ENCODE measurements around the gene PGF. TPM values are rescaled to one million over a fixed set of nuclear protein-coding genes. Genes with fewer than 3 reads are reported as not detected.

The PGF gene
- total RNA-seq, 2 experiments from 2014 or later, result 0.29 to 0.56 TPM

DNA sequence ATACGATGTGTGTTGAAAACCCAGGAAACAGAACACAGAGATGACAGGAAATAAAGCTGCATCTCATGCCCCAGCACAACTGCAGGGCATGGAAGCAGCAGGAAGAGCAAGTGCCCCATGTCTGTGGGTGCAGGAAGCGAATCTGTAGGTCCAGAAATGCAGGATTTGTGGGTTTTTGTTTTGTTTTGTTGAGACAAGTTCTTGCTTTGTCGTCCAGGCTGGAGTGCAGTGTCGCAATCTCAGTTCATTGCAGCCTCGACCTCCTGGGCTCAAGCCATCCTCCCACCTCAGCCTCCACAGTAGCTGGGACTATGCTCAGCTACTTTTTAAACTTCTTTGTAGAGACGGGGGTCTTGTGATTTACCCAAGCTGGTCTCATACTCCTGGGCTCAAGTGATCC lies 26.2 kb downstream of the PGF start:
- H3K36me3 Mint-ChIP-seq, result no peaks in the 10 kb centered on the region
- H3K4me3 Mint-ChIP-seq, result no peak overlapping the region
- H3K27ac Mint-ChIP-seq, result no peak overlapping the region
- H3K9me3 Mint-ChIP-seq (ENCODE audit: low read depth), result no peaks in the 10 kb centered on the region
- H3K27me3 Mint-ChIP-seq, result peaks cover 25% of the 10 kb centered on the region
- DNase-seq (no peak), ATAC-seq (no peak)
- CTCF ChIA-PET, result interaction anchor here (0.6 to 1.9 kb wide), 5 partner anchors 13 to 620 kb away, joined by 3 to 5 read pairs (median 4); no protein-coding TSS in a partner anchor
- H3K4me1 Mint-ChIP-seq, result peaks cover 8% of the 10 kb centered on the region

DNA sequence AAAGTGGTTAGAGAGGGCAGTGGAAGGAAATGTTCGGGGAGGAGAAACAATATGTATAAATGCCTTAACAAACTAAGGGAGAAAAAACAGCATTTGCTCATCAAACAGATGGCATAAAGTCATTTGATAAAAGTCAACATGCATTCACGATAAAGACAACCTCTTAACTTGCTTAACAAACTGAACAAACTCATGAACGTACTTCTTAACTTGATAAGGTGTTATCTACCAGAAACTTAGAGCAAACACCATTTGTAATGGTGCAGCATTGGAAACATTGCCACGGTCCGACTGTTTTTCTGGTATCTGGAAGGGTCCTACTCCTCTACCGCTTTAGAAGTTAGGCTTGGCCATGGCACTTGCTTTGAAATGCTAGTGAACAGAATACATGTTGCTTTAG lies 28.2 kb downstream of the PGF start:
- peaks cover 23% of the 10 kb centered on the region for H3K27me3 Mint-ChIP-seq
- H3K4me3 Mint-ChIP-seq, result no peak overlapping the region
- H3K9me3 Mint-ChIP-seq (ENCODE audit: low read depth), result no peaks in the 10 kb centered on the region
- ATAC-seq, result no peak
- H3K27ac Mint-ChIP-seq, result no peak overlapping the region
- peaks cover 8% of the 10 kb centered on the region for H3K4me1 Mint-ChIP-seq
- CTCF ChIA-PET, result interaction anchor here (1.0 to 1.4 kb wide), 3 partner anchors 14 to 66 kb away, joined by 3 to 6 read pairs (median 5); no protein-coding TSS in a partner anchor
- no peak for DNase-seq
- no peaks in the 10 kb centered on the region for H3K36me3 Mint-ChIP-seq

DNA sequence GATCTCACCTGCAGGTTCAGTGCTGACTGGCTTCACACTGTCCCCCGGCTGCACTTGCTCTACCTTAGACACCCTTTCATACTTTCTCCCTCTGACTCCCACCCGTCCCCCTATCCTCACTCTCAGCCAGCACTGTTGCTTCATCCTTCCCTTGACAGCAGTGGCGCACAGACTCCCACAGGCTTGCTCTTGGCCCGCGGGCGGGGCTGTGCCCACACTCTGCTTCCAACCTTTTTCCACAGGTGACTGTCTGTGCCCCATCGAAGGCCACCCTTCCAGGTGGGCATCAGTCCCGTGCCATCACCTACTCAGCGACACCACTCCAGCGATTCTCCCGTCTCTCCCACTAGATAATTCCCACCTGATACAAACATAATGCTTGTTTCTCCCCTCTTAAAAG lies 31.3 kb downstream of the PGF start:
- no peak for ATAC-seq
- no peaks in the 10 kb centered on the region for H3K9me3 Mint-ChIP-seq (ENCODE audit: low read depth)
- peaks cover 5% of the 10 kb centered on the region for H3K4me1 Mint-ChIP-seq
- no peak overlapping the region for H3K4me3 Mint-ChIP-seq
- no peak for DNase-seq
- CTCF ChIA-PET, result interaction anchor here (1.3 kb wide), 1 partner anchor 12 kb away, joined by 5 read pairs; no protein-coding TSS in a partner anchor
- H3K27me3 Mint-ChIP-seq, result peaks cover 17% of the 10 kb centered on the region
- H3K27ac Mint-ChIP-seq, result no peak overlapping the region
- no peaks in the 10 kb centered on the region for H3K36me3 Mint-ChIP-seq

DNA sequence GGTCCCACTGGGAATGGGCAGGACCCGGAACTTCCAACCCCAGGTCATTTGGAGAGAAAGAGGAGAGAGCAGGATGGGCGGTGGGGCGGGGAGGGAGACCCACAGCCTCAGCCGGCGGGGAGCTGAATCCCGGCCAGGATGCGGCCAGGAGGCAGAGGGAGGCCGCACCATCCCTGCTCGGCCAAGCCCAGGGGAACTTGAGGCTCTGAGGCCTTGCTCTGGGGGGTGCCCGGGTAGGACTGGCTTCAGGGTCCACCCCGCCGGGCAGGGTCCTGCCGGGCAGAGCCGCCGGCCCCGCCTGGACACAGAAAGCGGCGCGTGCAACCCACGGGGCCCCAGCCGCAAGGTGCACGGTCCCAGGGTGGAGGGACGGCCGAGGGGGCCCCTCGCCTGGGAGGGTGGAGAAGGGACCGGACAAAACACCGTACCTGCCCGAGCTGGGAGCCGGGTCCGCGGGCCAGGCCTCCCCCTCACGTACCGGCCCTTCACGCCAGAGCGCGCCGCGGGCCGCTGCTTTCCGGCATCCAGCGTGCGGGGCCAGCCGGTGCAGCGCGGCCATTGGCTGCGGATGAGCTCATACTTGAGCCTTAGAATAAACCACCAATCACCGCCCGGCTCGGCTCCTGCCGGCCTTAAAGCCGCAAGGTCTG lies 32.5 kb downstream of the PGF start, which contains the start of gene RPS6KL1:
Gene RPS6KL1 (minus strand): TSS at position 509 of the 650 bp plus-strand sequence. CDS start 1,719 bp downstream, outside the sequence.
- H3K27ac Mint-ChIP-seq, result no peak within 1 kb of the TSS
- DNase-seq (peak; percentile 80), ATAC-seq (peak; percentile 99)
- peaks cover 15% of the 10 kb centered on the region for H3K27me3 Mint-ChIP-seq
- peak within 1 kb of the TSS; percentile 23 for H3K4me3 Mint-ChIP-seq
- no peaks in the 10 kb centered on the region for H3K9me3 Mint-ChIP-seq (ENCODE audit: low read depth)
- no peaks in the 10 kb centered on the region for H3K36me3 Mint-ChIP-seq
- CTCF ChIA-PET, result interaction anchor here (0.7 to 2.0 kb wide), 8 partner anchors 8 to 311 kb away, joined by 3 to 9 read pairs (median 4); partner anchors contain the start of genes EIF2B2 and LTBP2
- peaks cover 4% of the 10 kb centered on the region for H3K4me1 Mint-ChIP-seq

DNA sequence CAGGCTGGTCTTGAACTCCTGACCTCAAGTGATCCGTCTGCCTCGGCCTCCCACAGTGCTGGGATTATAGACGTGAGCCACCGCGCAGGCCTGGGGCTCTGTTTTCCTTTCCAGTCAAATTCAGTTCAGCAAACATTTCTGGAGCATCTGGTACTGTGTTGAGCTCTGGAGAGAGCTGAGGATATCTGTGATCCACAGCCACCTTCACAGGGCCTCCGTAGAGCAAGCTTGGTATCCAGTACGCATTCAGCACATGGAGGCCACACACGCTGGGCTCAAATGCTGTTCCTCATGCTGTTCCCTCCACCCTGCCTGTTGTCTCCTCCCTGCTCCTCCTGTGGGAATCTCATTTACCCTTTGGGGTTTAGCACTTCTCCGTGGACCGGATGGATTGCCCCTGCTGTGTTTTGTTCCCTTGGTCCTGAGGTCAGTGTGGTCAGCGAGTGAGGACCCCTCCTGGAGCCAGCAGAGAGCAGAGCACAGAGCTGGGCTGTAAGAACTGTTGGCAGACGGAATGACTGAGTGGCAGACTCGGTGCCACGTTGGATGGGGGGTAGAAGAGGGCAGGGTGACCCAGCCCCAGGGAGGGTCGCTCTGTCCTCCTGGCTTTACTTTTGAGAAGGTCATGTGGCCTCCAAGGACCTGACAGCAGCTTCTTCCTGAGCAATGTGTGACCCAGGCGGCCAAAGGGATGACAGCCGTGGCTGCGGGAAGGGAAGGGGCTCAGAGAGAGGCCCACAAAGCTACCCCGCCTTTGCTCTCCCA lies 33.2 kb downstream of the PGF start:
- no peaks in the 10 kb centered on the region for H3K36me3 Mint-ChIP-seq
- peak overlapping the region; percentile 23 for H3K4me3 Mint-ChIP-seq
- DNase-seq, result no peak
- H3K27ac Mint-ChIP-seq, result no peak overlapping the region
- peaks cover 4% of the 10 kb centered on the region for H3K4me1 Mint-ChIP-seq
- CTCF ChIA-PET, result interaction anchor here (0.9 to 2.0 kb wide), 8 partner anchors 8 to 310 kb away, joined by 3 to 9 read pairs (median 4); partner anchors contain the start of gene LTBP2
- H3K27me3 Mint-ChIP-seq, result peaks cover 11% of the 10 kb centered on the region
- no peak for ATAC-seq
- no peaks in the 10 kb centered on the region for H3K9me3 Mint-ChIP-seq (ENCODE audit: low read depth)

DNA sequence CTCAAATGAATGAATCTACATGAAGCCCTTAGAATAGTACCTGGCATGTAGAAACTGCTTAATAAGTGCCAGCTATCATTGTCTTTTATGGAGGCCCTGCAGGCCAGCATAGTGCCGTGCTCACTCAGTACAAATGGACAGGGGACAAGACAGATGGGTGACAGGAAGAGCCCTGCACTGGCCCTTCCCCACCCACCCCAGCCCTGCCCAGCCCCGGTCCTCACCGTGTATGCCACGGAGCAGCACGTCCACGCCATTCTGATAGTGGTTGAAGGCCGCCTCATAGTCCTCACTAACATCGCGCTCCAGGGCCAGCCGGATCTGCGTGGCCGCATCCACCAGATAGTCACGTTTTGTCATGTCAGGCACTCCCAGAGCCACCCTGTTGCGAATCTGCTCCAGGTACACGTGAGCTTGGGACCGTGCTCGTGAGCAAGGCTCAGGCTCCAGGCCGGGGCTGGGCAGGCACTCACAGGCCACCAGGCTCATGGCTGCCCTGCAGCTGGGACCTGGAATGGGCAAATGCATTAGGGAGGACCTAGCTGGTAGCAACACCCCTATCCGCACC lies 34.3 kb downstream of the PGF start:
- CTCF ChIA-PET, result interaction anchor here (0.9 to 1.5 kb wide), 5 partner anchors 9 to 60 kb away, joined by 3 to 4 read pairs (median 3); no protein-coding TSS in a partner anchor
- Mint-ChIP-seq H3K36me3 (no peaks in the 10 kb centered on the region), H3K4me3 (no peak overlapping the region), H3K4me1 (peaks cover 4% of the 10 kb centered on the region), H3K27ac (no peak overlapping the region), H3K9me3 (ENCODE audit: low read depth) (no peaks in the 10 kb centered on the region), H3K27me3 (peaks cover 7% of the 10 kb centered on the region)
- DNase-seq (no peak), ATAC-seq (no peak)

DNA sequence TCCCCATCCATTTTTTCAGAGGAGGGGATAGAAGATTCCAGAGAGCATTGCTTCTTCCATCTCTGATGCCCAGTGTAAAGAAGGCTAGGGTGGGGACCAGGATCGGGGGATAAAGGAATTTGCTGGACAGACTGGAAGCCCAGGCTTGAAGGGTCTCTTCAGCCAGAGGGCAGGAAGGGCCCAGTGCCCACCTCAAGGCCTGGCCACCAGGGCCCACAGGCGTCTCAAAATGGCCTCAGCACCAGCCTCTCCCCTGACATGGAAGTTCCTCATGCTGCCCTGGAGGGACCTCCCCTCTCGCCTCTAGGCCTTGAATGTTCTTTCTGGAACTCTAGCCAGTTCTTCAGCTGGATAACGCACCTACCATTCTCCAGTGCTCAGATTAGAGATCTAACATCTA lies 35.1 kb downstream of the PGF start:
- no peak for ATAC-seq
- Mint-ChIP-seq H3K9me3 (ENCODE audit: low read depth) (no peaks in the 10 kb centered on the region), H3K27me3 (peaks cover 3% of the 10 kb centered on the region), H3K4me3 (no peak overlapping the region), H3K36me3 (no peaks in the 10 kb centered on the region), H3K4me1 (peaks cover 4% of the 10 kb centered on the region), H3K27ac (no peak overlapping the region)
- CTCF ChIA-PET, result interaction anchor here (1.1 to 1.5 kb wide), 2 partner anchors 26 to 60 kb away, joined by 3 to 4 read pairs; no protein-coding TSS in a partner anchor
- no peak for DNase-seq

DNA sequence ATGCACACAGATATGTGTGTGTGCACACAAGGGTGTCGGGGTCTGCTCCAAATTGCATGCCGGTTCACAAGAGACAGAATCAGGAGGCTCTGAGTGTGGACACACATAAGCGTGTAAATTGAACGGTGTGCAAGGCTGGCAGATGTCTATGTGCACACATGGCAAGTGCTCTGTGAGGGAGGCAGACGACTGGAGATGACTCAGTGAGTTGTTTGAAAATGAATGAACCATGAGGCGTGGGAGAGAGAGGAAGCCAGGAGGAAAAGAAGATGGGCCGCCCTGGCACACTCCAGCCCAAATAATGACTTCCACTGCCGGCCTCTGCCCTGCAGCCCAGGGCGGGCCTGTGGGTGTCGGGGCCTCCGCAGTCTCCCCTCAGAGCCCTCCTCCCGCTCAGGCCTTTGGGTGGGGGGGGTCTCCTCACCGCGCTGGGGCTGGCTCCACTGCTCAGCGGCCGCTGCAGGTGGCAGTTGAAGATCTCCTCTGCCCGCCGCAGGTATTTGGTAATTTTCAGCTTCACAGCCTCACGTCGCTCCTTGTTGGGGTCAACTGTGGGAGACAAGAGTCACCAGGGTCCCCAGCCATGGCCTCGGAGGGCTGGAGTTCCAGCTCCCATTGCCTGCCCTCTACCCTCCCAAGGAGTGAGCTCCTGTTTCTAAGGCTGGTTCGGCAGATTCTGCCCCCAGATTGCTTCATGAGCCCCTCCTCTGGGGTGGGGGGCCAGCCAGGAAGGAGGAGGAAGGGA lies 35.8 kb downstream of the PGF start:
- H3K4me1 Mint-ChIP-seq, result peaks cover 4% of the 10 kb centered on the region
- DNase-seq (no peak), ATAC-seq (no peak)
- peaks cover 3% of the 10 kb centered on the region for H3K27me3 Mint-ChIP-seq
- H3K4me3 Mint-ChIP-seq, result no peak overlapping the region
- H3K36me3 Mint-ChIP-seq, result no peaks in the 10 kb centered on the region
- no peaks in the 10 kb centered on the region for H3K9me3 Mint-ChIP-seq (ENCODE audit: low read depth)
- no peak overlapping the region for H3K27ac Mint-ChIP-seq
- CTCF ChIA-PET, result interaction anchor here (1.5 kb wide), 1 partner anchor 27 kb away, joined by 3 read pairs; no protein-coding TSS in a partner anchor

DNA sequence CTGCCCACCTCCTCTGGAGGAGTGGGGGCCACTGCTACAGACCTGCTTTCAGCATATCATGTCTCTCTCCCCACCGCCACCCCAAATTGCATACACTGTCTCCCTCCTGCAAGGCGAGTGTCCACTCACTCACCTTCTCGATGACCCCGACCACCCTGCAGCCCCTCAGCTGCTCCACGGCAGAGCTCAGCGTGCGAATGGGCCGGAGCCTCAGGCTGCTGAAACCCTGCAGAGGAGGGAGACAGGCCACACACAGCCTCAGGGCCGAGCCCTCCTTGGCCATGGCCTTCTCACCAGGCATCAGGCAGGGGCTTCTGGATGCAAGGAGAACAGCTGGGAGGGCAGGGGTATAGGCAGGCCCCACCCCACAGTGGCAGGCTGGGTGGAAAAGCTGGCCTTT lies 37.0 kb downstream of the PGF start:
- CTCF ChIA-PET, result interaction anchor here (1.5 to 4.3 kb wide), 2 partner anchors 13 to 27 kb away, joined by 4 to 15 read pairs; no protein-coding TSS in a partner anchor
- Mint-ChIP-seq H3K9me3 (ENCODE audit: low read depth) (no peaks in the 10 kb centered on the region), H3K27me3 (no peaks in the 10 kb centered on the region), H3K27ac (no peak overlapping the region), H3K4me3 (no peak overlapping the region), H3K4me1 (peaks cover under 1% of the 10 kb centered on the region), H3K36me3 (no peaks in the 10 kb centered on the region)
- ATAC-seq, result no peak
- DNase-seq, result no peak

DNA sequence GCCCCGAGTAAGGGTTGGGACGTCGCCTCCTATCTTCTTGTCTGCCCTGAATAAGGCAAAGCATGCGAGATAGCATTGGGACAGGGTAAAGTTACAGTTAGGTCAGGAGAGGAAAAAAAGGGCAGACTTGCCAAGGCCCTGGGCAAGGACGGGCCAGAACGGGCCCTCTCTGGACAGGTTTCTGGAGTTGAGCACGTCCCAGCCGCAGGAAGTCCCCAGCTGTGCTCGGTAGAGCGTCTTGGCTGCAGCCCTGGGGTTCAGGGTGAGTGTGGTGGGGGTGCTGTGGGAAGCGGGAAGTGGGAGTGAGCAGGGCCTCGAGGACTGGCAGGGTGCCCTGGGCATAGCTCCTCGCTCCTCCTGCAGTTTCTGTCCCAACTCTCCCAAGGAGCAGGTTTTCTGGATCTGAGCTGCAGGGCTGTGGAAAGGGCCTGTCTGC lies 37.7 kb downstream of the PGF start:
- Mint-ChIP-seq H3K9me3 (ENCODE audit: low read depth) (no peaks in the 10 kb centered on the region), H3K27ac (no peak overlapping the region), H3K36me3 (no peaks in the 10 kb centered on the region), H3K27me3 (no peaks in the 10 kb centered on the region), H3K4me3 (no peak overlapping the region), H3K4me1 (no peaks in the 10 kb centered on the region)
- CTCF ChIA-PET, result interaction anchor here (1.4 to 4.3 kb wide), 3 partner anchors 12 to 56 kb away, joined by 4 to 15 read pairs (median 5); no protein-coding TSS in a partner anchor
- ATAC-seq, result no peak
- DNase-seq, result no peak

DNA sequence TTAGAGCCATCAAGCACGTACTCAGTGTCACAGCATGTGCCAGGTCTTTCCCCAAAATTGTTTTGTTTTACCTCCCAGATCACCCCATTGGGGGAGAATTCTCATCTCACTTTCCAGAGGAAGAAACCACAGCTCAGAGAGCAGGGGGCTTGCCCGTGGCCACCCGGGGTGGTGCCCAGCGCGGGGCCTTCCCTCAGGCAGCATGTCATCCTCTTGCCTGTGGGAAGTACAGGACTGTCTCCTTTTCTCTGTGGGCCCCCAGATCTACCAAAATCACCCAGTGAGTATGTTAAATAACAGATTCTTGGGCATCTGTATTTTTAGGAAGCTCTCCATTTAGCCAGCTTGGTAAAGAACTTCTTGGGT lies 38.2 kb downstream of the PGF start:
- DNase-seq (no peak), ATAC-seq (no peak)
- no peak overlapping the region for H3K27ac Mint-ChIP-seq
- CTCF ChIA-PET, result interaction anchor here (1.4 to 4.3 kb wide), 3 partner anchors 11 to 56 kb away, joined by 4 to 15 read pairs (median 5); no protein-coding TSS in a partner anchor
- H3K4me3 Mint-ChIP-seq, result no peak overlapping the region
- no peaks in the 10 kb centered on the region for H3K27me3 Mint-ChIP-seq
- H3K9me3 Mint-ChIP-seq (ENCODE audit: low read depth), result no peaks in the 10 kb centered on the region
- H3K4me1 Mint-ChIP-seq, result no peaks in the 10 kb centered on the region
- H3K36me3 Mint-ChIP-seq, result no peaks in the 10 kb centered on the region

DNA sequence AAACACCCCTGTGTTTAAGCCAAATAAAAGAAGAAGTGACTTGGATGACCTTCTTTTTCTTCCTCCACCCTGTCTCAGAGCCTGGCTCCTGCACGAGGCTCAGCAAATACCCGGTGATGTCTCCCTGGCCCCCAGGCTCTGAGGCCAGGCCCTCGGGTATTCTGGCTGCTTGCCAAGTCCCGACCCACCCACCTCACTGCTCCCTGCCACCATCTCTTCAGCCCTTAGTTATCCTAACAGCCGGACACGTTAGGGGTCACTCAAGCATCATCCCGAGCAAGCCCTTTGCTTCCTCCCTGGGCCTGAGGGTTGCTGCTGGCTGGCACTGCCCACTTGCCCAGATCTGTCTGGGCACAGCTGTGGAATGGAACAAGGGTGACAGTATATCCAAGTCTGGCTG lies 39.6 kb downstream of the PGF start:
- no peaks in the 10 kb centered on the region for H3K4me1 Mint-ChIP-seq
- no peaks in the 10 kb centered on the region for H3K9me3 Mint-ChIP-seq (ENCODE audit: low read depth)
- no peaks in the 10 kb centered on the region for H3K27me3 Mint-ChIP-seq
- ATAC-seq, result no peak
- H3K4me3 Mint-ChIP-seq, result no peak overlapping the region
- CTCF ChIA-PET, result interaction anchor here (4.3 kb wide), 1 partner anchor 10 kb away, joined by 15 read pairs; no protein-coding TSS in a partner anchor
- H3K36me3 Mint-ChIP-seq, result no peaks in the 10 kb centered on the region
- no peak for DNase-seq
- H3K27ac Mint-ChIP-seq, result no peak overlapping the region
